Limb (tissue), 2 donors: Measurements from ENCODE around the gene AKT2.

ENCODE experiments used
- DNase-seq, 2 donors: peaks; one replicate each; pipeline ENCODE4 v3.0.0-alpha.2; 2016; ENCODE audit errors: extremely low spot score in 2 of 2

The AKT2 gene

GRCh38 chr19:40236366-40236765 is 48.8 kb downstream of the AKT2 start:
- DNase-seq = no peak

GRCh38 chr19:40236026-40236355 is 49.2 kb downstream of the AKT2 start:
- DNase-seq = no peak

DNA sequence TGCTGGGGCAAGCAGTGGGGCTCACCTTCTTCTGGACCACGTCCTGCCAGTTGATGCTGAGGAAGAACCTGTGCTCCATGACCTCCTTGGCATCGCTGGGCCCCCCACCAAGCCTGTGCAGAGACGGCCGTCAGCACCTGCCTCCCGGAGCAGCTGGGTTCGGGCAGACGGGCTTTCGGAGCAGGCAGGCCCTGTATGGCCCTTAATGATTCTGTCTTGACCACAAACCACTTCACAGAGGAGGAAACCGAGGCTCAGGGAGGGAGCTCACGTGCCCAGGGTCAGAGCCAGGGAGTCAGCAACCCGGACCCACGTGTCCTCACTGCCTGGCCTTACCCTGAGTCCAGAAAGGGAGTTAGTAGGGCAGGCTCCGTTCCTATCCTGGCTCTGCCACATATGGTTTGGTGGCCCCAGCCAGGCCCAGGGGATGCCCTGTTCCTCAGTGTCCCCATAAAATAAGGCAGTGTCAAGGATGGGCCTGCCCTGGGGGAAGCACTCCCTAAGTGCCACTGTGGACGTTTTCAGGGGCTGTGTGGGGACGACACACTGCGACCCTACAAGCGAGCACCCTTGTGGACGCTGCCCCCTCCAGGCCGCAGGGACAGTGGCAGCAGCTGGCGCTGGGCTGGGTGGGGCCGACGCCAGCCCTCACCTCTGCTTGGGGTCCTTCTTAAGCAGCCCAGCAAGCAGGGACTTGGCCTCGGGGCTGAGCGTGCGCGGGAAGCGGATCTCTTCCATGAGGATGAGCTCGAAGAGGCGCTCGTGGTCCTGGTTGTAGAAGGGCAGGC is 49.7 kb downstream of the AKT2 start:
- DNase-seq = no peak

- no peak for DNase-seq
Measured at GRCh38 chr19:40234429-40235237, 50.5 kb downstream of the AKT2 start.

GRCh38 chr19:40233811-40234389 is 51.2 kb downstream of the AKT2 start:
- DNase-seq = no peak

- DNase-seq = no peak
Measured at GRCh38 chr19:40232949-40233810, 52.0 kb downstream of the AKT2 start.

DNA sequence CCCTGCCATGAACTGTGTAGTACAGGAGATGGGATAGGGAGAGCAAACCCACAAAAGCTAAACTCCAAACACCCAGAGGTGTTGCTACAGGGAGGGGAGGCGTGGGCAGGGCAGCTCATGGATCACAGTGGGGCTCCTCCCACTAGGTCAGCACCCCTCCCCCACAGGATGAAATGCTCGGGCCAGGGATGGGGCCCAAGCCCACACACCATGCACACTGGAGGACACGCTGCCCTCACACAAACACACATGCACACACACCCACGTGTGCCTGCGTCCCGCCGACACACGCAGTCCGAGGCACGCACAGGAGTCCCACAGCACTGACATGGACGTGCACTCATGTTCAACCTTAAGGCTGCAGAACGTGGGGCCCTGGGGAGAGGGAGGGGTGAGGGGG is 52.7 kb downstream of the AKT2 start:
- DNase-seq = no peak

DNA sequence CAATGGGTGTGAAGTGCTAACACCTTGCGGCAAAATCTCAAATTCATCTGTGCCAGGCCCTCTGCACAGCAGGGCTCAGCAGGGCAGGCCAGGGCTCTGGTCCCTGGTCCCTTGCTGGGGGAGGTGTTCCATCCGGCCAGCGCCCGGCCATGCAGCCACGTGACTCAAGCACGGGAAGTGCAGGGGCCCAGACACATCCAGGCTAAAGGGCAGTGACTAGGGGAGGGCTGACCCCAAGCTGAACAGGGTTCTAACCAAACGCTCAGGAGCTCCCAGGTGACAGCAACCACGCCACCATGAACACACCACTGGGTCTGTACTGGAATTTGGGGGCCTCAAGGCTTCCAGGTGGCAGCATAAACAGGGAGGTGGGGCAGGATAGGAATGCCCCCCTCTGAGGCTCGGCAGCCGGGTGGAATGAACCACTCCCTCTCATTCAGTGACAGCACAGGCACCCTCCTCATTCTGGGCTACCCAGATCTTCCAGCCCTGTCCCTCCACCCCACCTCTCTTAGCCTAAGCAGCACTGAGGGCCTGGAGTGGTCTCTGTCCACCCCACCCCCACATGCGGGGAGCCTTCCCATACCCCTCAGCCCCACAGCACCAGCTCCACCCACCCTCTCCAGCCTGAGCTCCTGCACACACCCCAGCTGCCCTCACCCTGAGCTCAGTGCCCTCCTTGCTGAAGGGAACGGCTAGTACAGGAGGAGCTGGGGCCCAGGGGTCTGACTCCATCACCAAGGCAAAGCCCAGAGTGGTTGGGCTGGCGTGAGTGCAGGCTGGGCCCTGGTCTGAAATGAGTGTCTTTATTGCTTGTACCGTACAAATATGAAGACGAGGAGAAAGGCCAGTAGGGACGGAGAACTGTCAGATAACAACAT is 53.4 kb downstream of the AKT2 start:
- no peak for DNase-seq

DNA sequence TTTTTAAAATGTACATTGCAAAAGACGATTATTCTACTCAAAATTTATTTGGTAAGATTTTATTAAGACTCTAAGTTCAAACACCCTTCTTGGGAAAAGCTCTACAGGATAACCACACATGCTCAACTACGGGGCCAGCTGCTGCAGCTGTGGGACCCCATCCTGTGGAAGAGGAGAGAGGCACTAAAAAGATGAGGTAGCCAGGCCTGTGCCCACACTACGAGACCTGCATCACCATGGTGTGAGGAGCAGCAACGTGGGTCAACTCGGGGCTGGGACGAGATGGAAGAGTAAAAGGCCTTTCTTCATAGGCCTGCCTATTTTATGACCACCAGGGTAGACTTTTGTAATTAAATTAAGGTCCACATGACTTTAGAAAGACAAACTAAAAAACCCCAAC is 54.1 kb downstream of the AKT2 start:
- DNase-seq = no peak

DNA sequence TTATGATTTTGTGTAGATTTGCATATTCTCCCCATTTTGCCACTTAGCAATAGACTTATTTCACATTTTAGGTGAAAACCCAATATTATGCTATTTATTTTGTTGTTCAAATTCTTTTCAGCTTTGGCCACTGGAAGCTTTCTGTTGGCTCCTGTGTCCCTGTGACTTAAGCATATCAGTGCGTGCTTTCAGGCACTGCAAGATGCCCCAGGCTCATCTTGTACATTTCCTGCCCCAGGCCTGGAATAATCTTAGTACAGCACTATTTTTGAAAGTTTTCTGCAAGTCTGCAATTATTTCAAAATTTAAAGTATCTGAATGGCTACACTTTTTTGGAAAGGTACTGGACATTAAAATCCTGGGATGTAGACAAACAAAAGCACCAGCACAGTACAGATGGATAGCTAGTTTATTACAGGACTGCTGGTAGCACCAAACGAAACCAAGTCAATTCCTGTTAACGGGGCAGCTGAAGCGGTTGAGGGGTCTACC is 55.2 kb downstream of the AKT2 start:
- no peak for DNase-seq

DNA sequence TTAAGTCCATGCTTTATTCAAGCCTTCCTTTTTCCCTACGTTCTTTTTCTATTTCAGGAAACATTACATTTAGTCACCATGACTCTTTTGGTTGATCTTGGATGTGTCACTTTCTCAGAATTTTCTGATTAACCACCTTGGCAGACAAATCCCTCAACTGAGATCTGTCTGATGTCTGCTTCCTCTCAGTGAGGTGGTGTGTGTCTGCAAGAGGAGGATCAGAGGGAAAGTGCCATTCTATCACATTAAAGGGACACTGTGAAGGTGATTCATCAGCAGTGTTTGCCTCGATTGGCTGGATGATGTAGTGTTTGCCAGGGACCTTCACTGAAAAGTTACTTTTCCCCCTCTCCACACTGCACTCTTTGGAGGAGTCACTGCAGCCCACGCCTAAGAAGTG is 55.7 kb downstream of the AKT2 start:
- no peak for DNase-seq

DNA sequence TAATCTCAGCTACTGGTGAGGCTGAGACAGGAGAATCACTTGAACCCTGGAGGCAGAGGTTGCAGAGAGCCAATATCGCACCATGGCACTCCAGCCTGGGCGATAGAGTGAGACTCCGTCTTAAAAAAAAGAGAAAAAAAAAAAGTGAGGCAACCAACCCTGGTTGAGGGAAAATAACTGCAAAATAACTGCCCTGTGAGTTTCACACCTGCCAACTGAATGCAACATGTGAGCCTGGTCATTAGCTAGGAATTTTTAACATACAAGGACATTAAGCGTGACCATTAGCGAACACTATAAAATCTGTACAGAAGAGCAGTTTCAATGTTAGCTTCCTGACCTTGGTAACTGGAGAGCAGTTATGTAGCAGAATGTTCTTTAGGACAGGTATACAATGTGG is 56.3 kb downstream of the AKT2 start:
- DNase-seq = no peak

DNA sequence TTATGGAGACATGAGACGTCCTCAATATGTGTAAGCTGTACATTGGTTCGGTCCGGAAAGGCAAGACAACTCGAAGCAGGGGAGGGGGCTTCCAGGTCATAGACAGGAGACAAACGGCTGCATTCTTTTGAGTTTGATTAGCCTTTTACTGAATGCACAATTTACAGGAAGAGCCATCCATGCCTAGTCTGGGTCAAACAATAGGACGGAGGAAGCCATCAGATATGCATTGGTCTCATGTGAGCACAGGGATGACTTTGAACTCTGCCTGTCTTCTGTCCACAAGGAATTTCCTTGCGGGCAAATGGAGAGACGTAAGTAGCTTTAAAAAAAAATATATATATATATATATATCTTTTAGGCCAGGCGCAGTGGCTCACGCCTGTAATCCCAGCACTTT is 56.8 kb downstream of the AKT2 start:
- DNase-seq = no peak

GRCh38 chr19:40225440-40226305 is 59.5 kb downstream of the AKT2 start:
- DNase-seq = no peak

DNA sequence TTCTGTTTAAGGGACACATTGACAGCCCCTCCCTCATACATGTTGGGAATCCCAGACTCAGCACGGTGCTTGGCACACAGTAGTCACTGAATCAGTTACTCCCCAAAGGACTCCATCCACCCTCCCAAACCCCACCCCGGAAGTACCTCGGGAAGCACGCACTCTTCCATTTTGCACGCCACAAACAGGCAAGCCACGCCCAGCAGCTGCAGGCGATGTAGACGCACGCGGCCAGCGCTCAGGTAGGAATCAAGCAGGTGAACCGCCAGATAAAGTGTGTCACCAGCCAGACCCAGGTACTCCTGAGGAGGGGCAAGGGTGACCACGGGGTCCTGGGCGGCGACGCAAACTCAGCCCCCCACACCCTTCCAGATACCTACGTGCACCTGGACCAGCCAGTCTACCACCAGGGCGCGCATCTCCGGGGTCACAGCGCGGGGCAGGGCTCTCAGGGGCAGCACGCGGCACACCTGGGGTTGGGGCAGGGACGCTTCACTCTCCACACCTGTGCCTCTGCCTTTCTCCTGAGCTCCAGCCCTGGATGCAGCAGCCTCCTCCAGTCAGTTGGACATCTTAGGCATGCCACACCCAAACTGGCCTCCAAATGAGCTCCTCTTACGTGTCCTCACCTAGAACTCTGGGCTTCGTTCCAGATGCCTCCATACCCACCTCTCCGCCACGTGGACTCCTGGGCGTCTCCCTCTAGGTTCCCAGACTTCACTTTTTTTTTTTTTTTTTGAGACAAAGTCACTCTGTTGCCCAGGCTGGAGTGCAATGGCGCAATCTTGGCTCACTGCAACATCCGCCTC is 60.6 kb downstream of the AKT2 start:
- no peak for DNase-seq

- no peak for DNase-seq
Measured at GRCh38 chr19:40223135-40223822, 61.9 kb downstream of the AKT2 start.

DNA sequence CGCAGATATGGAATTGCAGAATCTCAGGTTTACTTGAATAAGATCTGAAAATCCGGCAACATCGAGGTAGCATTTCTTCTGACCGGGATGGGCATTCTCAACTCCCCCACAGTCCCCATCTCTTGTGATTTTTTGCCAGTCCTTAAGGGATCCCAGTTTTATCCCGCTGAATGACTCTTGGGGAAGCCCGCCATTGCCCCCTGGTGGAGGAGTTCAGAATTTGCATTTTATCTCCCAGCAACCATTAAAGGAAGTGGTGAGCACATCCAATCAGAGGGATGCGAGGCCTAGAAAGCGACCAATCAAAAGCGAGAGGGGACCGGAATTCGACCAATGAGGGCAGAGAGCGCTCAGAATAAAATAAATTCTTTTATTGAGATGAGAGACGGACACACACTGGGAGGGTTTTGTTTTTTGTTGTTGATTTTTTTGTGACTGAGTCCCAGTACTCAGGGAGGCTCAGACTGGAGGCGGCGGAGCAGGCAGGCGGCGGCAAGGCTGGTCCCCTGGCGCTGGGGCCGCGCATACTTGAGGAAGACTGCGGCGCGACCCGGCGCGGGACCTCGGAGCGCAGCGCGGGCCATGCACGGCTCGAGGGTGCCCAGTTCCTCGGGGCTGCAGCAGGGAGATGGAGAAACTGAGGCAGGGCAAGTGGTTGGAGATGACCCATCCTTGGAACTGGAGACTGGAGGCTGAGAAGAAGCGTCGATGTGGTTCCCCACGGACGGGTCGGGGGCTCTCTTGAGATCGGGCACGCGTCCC is 63.1 kb downstream of the AKT2 start:
- peak; percentile 72 to 74 for DNase-seq
